ENCODE measurements around the gene MRTFB. TPM values are rescaled to one million over a fixed set of nuclear protein-coding genes. Genes with fewer than 3 reads are reported as not detected.
"Not testable (repeated sequence)": the region's sequence is repeated elsewhere in the genome, so short reads cannot be mapped to it uniquely, and the experiment has no call there.

MRTFB gene
- total RNA-seq, 1 experiment from 2014 or later = 7.2 TPM

DNA sequence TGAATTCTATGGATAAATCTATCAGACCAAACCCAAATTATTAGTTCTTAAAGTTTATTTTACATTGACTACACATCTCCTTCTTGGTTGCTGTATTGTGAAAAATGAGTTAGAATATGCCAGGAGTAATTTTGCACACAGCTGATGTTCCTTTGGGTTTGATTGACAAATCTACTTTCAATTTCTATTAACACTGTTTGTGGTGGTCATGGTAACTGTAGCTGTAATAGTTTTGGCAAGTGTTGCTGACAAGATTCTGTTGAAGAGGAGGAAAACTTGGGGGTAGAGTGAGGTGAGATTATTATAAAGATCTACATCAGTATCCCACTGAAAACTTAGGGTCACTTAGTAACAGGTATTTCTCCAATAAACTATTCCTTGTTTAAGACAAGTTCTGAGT lies 30.3 kb downstream of the MRTFB start:
- no peak for DNase-seq (ENCODE audit: extremely low read depth, low read depth)

DNA sequence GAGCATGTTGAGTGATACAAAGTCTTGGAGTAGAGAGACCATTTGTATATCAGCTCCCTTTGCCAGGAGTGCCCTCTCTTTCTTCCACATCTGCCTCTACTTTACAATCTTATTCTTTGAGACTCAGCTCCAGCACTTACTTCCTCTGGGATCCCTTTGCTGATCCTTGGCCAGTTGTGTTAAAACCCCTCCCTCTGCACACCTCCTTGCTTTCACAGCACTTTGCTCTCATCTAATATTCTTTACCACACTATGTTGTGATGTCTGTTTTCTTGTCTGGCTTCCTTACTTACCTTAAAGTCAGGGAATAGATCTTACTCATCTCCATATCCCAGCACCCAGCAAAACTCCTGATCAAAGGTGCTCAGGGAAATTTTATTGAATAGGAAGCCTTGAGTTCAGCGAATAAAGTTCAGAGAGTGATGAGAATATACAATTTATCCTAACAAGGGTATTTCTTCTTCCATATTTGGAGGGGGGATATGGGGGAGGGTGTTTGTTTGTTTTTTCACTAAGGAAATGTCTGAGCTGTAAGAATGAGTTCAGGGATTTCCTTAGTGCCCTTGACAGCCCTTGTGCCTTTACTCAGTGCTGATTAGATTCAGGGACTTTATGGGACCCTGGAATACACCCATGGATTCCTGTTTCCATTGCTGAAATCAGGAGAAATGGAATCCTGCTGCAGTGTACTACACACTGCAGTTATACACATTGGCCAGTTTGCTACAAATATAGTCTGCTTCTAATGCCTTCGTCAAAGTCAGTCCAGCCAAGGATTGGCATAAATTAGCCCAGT lies 32.0 kb downstream of the MRTFB start:
- DNase-seq (ENCODE audit: extremely low read depth, low read depth) = no peak

GRCh38 chr16:14104066-14104465 lies 32.9 kb downstream of the MRTFB start:
- no peak for DNase-seq (ENCODE audit: extremely low read depth, low read depth)

DNA sequence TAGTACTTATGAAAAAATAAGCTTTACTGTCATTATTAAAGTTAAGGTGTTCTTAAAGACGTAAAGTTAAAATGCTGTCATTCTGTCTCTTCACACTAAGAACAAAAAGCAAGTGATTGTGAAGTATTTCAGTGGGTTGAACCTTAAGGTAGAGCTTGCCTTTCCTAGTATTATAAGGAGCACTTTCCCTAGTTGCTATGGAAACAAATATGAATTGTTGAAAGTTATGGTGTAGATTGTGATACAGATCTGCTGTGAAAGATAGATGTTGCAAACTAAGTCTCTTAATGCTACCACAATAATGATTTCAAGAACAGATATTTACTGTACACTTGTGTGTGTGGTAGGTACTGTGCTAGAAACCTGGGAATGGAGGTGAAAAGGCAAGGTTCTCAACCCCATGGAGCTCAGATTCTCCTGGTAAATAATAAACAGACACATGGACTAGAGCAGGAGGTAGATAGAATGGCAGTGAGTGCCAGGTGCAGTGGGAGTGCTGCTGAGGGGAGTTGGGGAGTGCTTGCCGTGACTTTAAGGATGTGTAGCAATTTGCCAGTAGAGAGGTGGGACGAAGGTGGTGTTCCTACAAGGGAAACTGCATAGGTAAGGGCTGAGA lies 34.7 kb downstream of the MRTFB start:
- DNase-seq (ENCODE audit: extremely low read depth, low read depth) = no peak

- no peak for DNase-seq (ENCODE audit: extremely low read depth, low read depth)
Observed at GRCh38 chr16:14106457-14106856, 35.3 kb downstream of the MRTFB start.

- DNase-seq (ENCODE audit: extremely low read depth, low read depth) = no peak
Observed at GRCh38 chr16:14106961-14107360, 35.8 kb downstream of the MRTFB start.

DNA sequence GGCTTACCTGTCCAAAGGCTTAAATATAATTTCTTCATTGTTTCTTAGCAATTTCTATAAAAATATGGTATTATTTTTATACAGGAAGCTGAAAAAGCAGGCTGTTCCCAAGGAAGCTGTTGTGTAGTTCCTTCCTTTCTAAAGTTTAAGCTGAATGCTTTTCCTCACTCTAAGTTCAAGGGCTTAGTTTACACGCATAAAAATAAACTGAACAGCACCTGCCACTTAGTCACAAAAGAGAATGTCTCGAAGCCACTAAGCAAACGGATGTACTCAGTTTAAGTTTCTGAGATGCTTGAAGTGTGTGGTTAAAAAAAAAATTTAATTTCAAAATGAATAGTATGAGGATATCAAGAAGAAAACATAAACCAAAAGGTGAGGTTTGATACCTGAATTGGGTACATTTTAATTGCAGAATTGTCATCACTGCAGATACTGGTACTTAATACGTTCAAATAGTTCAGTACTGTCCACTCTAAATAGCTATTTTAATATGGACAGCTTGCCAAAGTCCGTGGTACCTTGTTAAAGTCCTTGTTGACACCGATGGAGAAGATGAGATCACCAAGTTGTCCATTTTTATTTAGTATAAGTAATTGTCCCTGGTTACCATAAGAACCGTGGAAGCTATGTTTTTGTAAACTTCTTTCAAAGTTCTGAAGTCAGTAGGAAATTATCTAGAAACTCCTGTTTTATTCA lies 38.1 kb downstream of the MRTFB start:
- DNase-seq (ENCODE audit: extremely low read depth, low read depth) = no peak

DNA sequence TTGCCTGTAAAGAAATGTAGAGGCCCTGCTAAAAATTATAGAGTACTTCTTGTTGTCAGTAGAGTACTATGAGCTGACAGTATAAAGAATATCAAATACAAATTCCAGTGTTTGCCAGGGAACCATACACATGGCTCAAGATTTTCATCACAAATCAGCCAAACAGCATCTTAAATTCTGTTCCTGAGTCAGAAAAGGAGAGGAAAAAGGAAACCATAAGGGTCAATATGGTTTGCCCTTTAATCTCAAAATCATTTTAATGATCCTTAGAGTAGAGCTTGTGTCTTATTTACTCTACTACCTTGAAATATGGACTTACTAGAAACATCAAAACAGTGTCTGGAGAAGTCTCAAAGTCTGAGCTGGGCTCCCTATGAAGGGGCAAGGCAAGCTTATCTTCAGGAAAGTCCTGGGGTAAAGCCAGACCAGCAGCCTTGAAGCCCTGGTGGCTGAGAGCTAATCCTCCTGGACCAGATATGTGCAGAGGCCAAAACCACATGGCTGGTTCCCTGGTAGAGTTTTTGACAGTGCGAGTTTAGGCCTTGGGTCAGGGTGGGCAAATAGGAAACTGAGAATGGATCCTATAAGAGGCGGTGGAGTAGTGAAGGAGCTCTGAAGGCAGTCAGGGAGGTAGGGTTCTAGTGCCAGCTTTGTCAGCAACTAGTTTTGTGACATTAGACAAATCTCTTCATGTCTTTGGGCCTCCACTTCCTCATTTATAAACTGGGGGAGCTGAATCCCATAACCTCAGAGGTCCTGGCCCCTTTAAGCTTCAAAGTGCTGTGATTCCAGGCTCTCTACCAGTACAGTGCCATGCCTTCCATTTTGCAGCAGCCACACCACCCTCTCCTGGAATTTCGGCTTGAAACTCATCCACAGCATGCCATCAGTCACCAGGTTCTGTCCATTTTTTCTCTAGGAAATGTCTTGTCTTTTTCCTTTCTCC lies 38.9 kb downstream of the MRTFB start:
- no peak for DNase-seq (ENCODE audit: extremely low read depth, low read depth)

DNA sequence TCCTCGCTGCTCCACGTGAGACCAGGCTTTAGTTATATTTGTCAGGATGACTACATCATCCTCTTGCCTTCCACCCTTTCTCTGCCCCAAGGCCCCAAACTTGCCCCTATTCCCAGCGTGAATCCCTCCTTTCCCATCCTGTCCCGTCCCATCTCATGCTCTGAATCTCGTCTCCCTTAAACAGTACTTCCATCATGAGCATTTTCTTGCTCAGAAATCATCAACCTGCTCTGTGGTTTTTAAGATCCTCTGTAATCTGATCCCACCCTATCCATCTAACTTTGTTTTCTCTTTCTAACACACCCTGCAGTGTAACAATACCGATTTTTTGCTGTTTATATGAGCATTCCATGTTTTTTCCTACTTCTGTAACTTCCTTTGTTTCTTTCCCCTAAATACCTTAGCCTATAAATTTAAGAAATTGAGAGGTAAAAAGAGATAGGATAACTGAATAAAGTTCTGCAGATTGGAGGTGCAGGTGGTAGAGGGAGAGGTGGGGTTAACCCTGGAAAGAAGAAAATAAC lies 39.7 kb downstream of the MRTFB start:
- no peak for DNase-seq (ENCODE audit: extremely low read depth, low read depth)

- no peak for DNase-seq (ENCODE audit: extremely low read depth, low read depth)
Observed at GRCh38 chr16:14111713-14112538, 40.8 kb downstream of the MRTFB start.

DNA sequence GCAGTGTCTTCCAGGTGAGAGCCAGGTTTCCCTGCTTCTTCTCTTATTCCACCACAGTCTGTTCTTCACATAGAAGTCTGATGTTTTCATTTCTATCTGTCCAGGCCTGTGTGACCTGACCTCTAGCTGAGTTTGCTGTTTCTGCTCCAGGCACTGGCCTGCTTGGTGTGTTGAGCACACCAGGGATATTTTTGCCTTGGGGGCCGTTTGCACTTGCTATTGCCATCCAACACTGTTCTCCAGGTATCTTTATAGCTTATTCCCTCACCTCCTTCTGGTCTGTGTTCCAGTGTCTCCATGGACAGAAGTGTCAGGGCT lies 41.4 kb downstream of the MRTFB start:
- DNase-seq (ENCODE audit: extremely low read depth, low read depth) = no peak

GRCh38 chr16:14113344-14113743 lies 42.2 kb downstream of the MRTFB start:
- no peak for DNase-seq (ENCODE audit: extremely low read depth, low read depth)

DNA sequence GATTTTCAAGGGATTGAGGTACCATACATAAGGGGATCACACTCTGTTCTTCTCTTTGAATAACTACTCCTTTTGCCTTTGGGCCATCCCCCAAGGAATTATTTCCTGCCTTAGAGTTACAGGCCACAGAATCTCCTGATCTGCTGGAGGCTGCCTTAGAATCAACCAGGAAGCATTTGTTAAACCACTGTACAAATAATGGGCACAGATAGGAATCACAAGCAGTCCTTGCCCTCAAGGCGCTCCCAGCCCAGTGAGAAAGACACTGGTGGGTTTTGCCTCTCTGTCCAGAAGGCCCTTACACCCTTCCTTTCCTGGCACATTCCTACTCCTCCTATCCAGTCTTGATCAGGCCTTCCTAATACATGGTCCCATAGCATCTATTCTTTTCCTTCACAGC lies 45.9 kb downstream of the MRTFB start:
- no peak for DNase-seq (ENCODE audit: extremely low read depth, low read depth)

- DNase-seq (ENCODE audit: extremely low read depth, low read depth) = no peak
Observed at GRCh38 chr16:14119799-14120198, 48.7 kb downstream of the MRTFB start.

GRCh38 chr16:14120335-14120734 lies 49.2 kb downstream of the MRTFB start:
- DNase-seq (ENCODE audit: extremely low read depth, low read depth) = no peak

DNA sequence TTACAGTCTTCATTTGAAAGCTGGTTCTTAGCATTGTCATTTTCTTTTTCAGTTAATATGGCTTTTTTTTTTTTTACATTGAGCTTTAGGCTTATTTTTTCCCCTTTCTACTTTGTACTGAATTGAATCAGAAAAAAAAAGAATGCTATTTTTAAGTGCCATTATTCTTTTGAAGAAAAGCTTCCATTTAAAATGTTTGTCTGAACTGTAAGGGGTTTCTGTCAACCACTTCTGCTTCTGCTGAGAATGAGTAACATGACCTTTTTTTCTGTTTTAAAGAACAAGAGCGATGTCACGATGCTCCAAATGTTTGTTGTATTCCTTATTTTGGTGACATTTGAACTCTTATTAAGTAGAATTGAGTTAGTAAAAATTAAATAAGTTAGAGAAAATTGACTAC lies 50.0 kb downstream of the MRTFB start:
- no peak for DNase-seq (ENCODE audit: extremely low read depth, low read depth)

DNA sequence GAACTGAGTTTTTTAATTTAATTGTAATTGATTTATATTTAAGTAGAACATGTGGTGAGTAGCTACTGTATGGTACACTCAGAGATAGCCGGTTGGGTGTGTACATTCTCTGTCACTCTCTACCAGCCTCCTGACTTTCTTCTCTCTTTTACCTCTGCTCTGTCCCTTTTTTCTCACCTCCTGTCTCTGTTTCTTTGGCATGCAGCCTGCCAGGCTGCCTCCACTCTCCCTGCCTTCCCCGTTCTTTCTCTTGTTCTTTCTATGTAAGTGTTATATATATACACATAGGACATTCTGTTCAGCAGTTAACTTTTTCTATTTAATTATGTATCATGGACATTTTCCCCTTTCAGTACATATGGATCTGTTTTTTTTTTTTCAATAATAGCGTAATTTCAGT lies 50.8 kb downstream of the MRTFB start:
- no peak for DNase-seq (ENCODE audit: extremely low read depth, low read depth)

GRCh38 chr16:14122430-14122829 lies 51.3 kb downstream of the MRTFB start:
- not testable (repeated sequence) for DNase-seq (ENCODE audit: extremely low read depth, low read depth)

DNA sequence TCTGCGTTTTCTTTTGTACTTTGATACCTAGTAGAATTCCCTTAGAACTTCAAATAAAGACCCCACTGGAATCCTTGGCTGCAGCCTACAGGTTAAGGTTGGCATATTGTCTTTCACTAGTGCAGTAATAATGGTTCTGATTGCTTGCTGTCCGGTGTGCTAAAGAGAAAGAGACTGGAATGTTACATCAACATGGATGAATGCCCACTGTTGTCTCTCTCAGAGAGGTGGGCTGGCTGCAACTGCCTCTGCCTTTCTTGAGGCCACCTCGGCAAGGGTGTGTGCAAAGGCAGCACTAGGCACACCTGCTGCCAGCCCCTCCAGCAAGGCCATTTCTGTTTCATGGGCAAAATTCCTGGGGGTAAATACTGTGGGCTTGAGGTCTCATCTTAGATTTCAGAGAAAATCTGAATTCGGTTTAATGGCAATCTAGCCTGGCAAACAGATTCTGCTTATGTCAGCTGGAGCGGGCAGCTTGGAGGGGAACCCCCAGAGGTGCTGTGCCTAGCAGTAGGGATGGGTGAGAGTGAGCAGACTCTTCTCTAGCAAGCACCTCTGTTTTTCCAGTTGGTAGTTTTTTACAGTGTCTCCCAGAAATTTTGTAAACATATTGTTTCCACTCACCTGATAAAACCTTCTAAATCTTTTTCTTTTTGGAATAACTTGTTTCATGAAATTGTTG lies 54.0 kb downstream of the MRTFB start:
- no peak for DNase-seq (ENCODE audit: extremely low read depth, low read depth)
